OCI-LY7 (cell line): ENCODE measurements around the gene ZNF75A.

Source experiments
- EZH2phosphoT487 ChIP-seq: fragments of 200-600 bp; sonication (generic); IDR thresholded peaks from 2 replicates; pipeline ENCODE4 v1.6.1; 2018; ENCODE audit warnings: low read depth, borderline replicate concordance, mild to moderate bottlenecking, mixed run types, antibody characterized with exemption, low read length, moderate library complexity, mixed read lengths
- TF ChIP-seq, protein P1 (sequence below): fragments of 200-600 bp; sonication (generic); conservative IDR thresholded peaks from 2 replicates; pipeline ENCODE4 v1.5.1; 2014; ENCODE audit warnings: mild to moderate bottlenecking, antibody characterized with exemption, low read length, moderate library complexity, mixed read lengths

DNA sequence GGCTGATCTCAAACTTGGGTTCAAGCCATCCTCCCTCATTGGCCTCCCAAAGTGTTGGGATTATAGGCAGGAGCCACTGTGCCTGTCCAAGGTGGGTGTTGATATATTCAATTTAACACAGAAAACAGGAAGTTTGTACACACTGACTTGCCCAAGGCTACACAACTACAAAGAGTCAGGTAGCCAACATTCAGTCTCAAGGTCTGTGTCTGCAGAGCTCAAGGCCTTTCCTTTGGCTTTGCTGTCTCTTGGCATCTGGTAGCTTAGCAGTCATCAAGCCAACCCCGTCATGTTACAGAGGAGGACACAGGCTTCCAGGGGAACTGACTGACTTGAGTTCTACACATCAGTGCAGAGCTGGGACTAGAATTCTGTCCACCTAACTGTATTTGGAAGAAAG lies 37.0 kb upstream of the ZNF75A start:
- TF ChIP-seq, protein P1, sequence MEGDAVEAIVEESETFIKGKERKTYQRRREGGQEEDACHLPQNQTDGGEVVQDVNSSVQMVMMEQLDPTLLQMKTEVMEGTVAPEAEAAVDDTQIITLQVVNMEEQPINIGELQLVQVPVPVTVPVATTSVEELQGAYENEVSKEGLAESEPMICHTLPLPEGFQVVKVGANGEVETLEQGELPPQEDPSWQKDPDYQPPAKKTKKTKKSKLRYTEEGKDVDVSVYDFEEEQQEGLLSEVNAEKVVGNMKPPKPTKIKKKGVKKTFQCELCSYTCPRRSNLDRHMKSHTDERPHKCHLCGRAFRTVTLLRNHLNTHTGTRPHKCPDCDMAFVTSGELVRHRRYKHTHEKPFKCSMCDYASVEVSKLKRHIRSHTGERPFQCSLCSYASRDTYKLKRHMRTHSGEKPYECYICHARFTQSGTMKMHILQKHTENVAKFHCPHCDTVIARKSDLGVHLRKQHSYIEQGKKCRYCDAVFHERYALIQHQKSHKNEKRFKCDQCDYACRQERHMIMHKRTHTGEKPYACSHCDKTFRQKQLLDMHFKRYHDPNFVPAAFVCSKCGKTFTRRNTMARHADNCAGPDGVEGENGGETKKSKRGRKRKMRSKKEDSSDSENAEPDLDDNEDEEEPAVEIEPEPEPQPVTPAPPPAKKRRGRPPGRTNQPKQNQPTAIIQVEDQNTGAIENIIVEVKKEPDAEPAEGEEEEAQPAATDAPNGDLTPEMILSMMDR: no peak
- no peak for TF ChIP-seq EZH2phosphoT487
